Measurements from ENCODE around the gene PNKD.
"Not testable (repeated sequence)": the region's sequence is repeated elsewhere in the genome, so short reads cannot be mapped to it uniquely, and the experiment has no call there.

Gene PNKD

DNA sequence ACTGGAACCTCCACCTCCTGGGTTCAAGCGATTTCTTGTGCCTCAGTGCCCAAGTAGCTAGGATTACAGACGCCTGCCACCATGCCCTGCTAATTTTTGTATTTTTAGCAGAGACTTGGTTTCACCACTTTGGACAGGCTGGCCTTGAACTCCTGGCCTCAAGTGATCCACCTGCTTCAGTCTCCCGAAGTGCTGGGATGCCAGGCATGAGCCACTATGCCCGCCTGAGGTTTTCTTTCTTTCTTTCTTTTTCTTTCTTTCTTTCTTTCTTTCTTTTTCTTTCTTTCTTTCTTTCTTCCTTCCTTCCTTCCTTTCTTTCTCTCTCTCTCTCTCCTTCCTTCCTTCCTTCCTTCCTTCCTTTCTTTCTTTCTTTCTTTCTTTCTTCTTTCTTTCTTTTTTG is 44.4 kb downstream of the PNKD start:
- not testable (repeated sequence) for DNase-seq (ENCODE audit: low read depth in 1 of 2, low spot score in 1 of 2)

DNA sequence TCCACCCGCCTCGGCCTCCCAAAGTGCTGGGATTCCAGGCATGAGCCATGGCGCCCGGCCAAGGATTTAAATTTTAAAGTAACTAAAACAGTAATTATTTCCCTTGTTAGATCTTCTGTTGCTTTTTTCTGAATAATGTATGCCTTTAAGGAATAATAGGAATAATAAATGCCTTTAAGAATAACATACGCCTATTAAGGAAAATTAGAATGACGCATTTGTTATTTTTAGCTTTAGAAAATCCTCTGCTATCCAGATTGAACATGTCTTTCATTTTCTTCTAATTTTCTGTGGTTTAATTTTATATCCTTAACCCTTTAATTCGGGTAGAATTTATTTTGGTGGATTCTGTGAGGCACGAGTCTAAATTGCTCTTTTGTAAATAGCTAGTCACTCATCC is 45.1 kb downstream of the PNKD start:
- DNase-seq (ENCODE audit: low read depth in 1 of 2, low spot score in 1 of 2), result no peak

DNA sequence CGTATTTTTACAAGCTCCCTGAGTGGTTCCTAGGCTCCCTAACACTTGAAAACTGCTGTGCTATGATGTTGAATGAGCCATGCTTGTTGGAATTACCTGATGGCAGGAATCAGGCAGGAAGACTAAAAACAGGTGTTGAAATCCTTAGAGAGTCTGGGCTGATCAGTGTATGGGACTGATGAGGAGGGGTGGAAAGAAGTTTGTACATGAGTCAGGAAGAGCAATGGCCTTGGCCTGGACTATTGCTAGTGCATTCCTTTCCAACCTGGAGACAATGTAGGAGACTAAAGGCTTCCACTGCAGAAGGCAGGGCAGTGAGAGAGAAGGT is 46.9 kb downstream of the PNKD start:
- DNase-seq (ENCODE audit: low read depth in 1 of 2, low spot score in 1 of 2), result no peak

DNA sequence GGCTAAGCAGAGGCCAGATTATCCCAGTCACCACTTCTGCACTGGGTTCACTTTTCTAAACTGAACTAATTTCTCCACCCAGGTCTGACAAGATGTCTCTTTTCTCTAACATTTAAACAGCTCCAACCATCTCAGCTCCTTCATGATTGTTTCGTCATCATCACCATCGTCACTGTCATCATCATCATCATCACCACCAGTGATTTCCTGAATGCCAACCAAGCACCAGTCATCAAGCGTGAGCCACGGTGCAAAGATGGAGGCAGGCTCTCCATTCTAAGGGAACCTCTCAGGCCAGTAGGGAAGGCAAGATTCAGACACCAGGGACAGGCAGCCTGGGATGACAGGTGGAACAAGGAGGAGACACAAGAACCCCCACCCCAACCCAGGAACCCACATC is 47.5 kb downstream of the PNKD start:
- no peak for DNase-seq (ENCODE audit: low read depth in 1 of 2, low spot score in 1 of 2)

GRCh38 chr2:218318241-218318640 is 47.9 kb downstream of the PNKD start:
- DNase-seq (ENCODE audit: low read depth in 1 of 2, low spot score in 1 of 2), result no peak

- DNase-seq (ENCODE audit: low read depth in 1 of 2, low spot score in 1 of 2), result no peak
Measured at GRCh38 chr2:218319813-218320365, 49.6 kb downstream of the PNKD start.

DNA sequence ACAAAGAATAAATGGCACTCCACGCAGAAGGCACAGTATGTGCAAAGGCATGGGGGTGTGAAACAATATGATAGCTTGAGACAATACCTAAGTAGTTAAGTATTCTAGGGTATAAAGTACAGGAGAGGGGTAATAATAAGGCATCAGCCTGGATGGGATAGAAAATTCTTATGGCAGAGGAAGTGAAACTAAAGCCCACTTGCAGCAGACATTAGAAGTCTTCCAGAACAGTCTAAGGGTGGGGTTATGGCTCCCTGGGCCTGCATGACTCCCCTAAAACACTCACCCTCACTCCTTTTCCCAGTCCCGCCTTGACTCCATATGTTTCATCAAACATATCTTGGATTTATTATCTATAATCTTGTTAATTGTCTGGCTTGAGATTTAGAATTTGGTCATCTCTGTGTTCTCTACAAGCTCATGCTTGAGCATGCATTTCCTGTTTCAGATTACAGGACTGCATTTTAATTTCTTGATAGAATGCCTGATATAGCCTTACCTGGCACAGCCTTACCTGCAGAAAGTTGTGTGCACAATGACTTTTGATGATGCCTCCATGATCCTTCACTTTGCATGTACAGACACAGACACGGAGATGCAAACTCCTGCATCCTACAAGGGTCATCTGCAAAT is 50.5 kb downstream of the PNKD start:
- DNase-seq (ENCODE audit: low read depth in 1 of 2, low spot score in 1 of 2), result no peak

- peak in 1 of 2 donors; percentile 26 for DNase-seq (ENCODE audit: low read depth in 1 of 2, low spot score in 1 of 2)
Measured at GRCh38 chr2:218322768-218323525, 52.6 kb downstream of the PNKD start.

DNA sequence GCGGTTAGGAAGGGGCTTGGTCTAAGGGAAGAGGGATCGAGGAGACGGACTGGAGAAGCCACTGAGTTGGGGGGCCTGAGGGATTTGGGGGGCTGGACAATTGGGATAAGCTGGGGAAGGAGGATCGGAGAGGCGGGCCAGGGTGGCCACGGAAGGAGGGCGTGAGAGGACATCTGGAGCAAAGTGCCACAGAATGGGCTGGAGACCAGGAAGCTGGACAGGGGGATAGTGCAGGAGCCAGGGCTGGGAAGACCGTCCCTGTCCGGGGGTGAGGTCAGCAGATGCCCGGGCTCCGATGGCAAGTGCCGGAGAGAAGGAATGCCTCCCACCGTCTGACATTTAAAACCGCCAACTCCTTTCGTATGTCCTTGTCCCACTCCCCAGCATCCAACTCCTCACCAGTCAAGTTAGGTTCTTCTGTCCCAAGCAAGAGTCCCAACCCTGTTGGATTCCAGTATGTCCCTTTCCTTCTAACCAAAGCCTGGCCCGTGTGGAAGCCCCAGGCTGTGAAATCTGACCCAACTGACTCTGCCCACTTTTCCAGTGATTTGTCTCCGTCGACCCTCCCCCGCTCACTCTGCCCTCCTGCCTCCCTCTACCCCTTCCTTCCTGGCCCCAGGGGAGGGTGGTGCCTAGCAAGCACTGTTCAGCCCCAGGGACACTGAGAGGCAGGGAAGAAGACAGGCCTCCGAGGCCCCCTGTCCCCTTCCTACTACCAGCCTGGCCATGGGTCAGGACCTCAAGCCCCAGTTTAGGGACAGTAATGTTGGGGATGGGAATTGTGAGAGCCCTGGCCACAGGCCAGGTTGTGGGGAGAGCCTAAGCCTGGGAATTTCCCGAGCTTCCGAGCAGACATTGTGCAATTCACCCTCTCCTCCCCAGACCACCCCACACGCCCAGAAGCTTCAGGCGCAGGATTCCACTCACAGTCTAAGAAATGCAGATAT is 53.5 kb downstream of the PNKD start:
- DNase-seq (ENCODE audit: low read depth in 1 of 2, low spot score in 1 of 2), result no peak

- DNase-seq (ENCODE audit: low read depth in 1 of 2, low spot score in 1 of 2), result no peak
Measured at GRCh38 chr2:218325566-218326160, 55.3 kb downstream of the PNKD start.

DNA sequence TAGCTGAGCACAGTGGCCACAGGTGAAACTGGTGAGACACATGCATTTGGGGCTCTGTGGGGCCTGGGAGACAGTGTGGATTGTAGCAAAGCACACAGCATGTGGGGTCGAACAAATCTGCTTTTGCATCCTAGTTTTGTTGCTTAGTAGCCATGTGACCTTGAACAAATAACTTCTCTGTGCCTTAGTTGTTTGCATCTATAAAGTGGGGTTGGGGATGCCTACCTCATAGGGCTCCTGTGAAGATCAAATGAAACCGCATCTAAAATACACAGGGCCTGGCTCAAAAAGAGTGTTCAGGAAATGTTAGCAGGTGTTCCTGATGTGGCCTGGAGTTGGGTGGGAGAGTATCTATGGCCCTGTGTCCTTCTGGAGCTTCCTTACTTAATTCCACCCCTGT is 56.0 kb downstream of the PNKD start:
- no peak for DNase-seq (ENCODE audit: low read depth in 1 of 2, low spot score in 1 of 2)

GRCh38 chr2:218327451-218328210 is 57.3 kb downstream of the PNKD start:
- DNase-seq (ENCODE audit: low read depth in 1 of 2, low spot score in 1 of 2), result no peak

DNA sequence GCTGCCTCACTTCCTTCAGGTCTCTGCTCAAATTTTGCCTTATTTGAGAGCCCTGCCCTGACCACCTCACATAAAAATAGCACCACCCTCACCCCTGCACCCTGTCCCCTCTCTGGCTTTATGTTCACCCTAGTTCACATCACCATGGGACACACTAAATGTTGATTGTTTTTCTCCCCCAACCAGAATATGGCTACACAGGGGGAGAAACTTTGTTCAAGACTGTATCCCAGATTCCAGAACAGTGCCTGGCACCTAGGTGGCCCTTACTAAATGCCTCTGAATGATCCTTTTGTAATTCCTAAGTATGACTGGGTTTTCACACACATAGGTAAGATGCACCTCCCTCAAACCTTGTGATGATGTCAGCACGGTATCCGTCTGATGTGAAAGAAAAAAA is 58.0 kb downstream of the PNKD start:
- no peak for DNase-seq (ENCODE audit: low read depth in 1 of 2, low spot score in 1 of 2)

- DNase-seq (ENCODE audit: low read depth in 1 of 2, low spot score in 1 of 2), result no peak
Measured at GRCh38 chr2:218329027-218329825, 58.9 kb downstream of the PNKD start.

GRCh38 chr2:218329826-218330593 is 59.7 kb downstream of the PNKD start:
- DNase-seq (ENCODE audit: low read depth in 1 of 2, low spot score in 1 of 2), result no peak

DNA sequence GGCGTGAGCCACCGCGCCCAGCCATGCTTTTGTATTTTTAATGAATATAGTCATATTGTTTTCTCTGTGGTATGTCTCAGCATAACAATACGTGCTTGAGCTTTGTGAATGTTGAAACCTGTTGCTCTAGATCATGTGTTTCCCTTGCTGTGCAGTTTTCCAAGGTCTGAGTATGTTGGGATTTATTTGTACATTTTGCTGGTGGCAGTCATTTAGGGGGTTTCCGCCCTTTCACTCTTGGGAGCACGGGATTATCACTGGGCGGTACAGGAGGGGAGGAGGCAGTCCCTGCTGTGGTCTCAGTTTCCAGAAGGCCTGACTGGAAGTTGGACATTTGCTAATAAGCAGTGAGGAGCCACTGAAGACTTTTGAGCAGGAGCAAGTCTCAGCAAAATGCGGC is 61.4 kb downstream of the PNKD start:
- no peak for DNase-seq (ENCODE audit: low read depth in 1 of 2, low spot score in 1 of 2)

DNA sequence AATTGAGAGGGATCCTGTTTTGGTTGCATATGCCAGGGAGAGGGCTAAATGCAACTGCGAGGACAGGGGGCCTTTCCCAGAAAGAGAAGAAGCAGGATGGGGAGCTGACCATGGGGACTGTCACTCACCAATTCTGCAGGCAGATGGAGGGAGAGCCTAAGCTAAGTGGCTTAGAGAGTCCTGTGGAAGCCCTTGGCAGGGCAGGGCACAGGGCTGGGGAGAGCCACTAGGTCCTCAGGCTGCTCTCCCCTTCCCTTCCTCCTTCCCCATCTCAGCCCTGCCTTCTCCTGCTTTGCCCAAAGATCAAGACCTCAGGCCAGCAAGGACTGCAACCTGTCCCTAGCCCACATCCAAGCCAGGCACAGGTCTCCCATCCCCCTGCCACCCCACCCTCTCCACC is 62.0 kb downstream of the PNKD start:
- no peak for DNase-seq (ENCODE audit: low read depth in 1 of 2, low spot score in 1 of 2)

GRCh38 chr2:218332920-218333645 is 62.8 kb downstream of the PNKD start:
- DNase-seq (ENCODE audit: low read depth in 1 of 2, low spot score in 1 of 2), result no peak
